Karpas-422 (cell line): ENCODE results near the gene MYADML2. TPM values are rescaled to one million over a fixed set of nuclear protein-coding genes. Genes with fewer than 3 reads are reported as not detected.

ENCODE experiments used
- DNase-seq: peaks from one replicate; pipeline ENCODE4 v3.0.0-alpha.2; 2015
- H2AFZ ChIP-seq: fragments of 200-600 bp; sonication (generic); 2 replicates; pipeline ENCODE4 v1.6.1; 2014; ENCODE audit warnings: antibody characterized with exemption, low read length, mixed read lengths
- H3K27ac ChIP-seq: fragments of 200-600 bp; sonication (generic); 2 replicates; pipeline ENCODE4 v1.5.1; 2014; ENCODE audit warnings: mild to moderate bottlenecking, low read length, moderate library complexity
- H3K27me3 ChIP-seq: fragments of 200-600 bp; sonication (generic); 2 replicates; pipeline ENCODE4 v1.6.1; 2014; ENCODE audit warnings: low read length, mixed read lengths
- H3K36me3 ChIP-seq: fragments of 200-600 bp; sonication (generic); 2 replicates; pipeline ENCODE4 v1.6.1; 2014; ENCODE audit warnings: low read length, mixed read lengths; ENCODE audit not compliant: insufficient read depth
- H3K4me1 ChIP-seq: fragments of 200-600 bp; sonication (generic); 2 replicates; pipeline ENCODE4 v1.6.1; 2014; ENCODE audit warnings: mild to moderate bottlenecking, low read length, mixed read lengths
- H3K4me2 ChIP-seq: fragments of 200-600 bp; sonication (generic); 2 replicates; pipeline ENCODE4 v1.6.1; 2014; ENCODE audit warnings: low read length, low read depth, mild to moderate bottlenecking; ENCODE audit not compliant: poor library complexity, severe bottlenecking
- H3K4me3 ChIP-seq: fragments of 200-600 bp; sonication (generic); 2 replicates; pipeline ENCODE4 v1.5.1; 2014; ENCODE audit warnings: mild to moderate bottlenecking, antibody characterized with exemption, low read length, mixed read lengths
- H3K79me2 ChIP-seq: fragments of 200-600 bp; sonication (generic); 2 replicates; pipeline ENCODE4 v1.6.1; 2014; ENCODE audit warnings: mild to moderate bottlenecking, low read length, mixed read lengths
- H3K9ac ChIP-seq: fragments of 200-600 bp; sonication (generic); 2 replicates; pipeline ENCODE4 v1.6.0; 2014; ENCODE audit warnings: low read length
- H3K9me2 ChIP-seq: fragments of 200-600 bp; sonication (generic), shearing (Covaris generic); replicated peaks from 2 replicates; pipeline ENCODE4 v1.6.0; 2014; ENCODE audit warnings: mild to moderate bottlenecking, low read length, moderate library complexity; ENCODE audit not compliant: insufficient read depth
- H3K9me3 ChIP-seq: fragments of 300-700, 200-600 bp; sonication (generic); 2 replicates; pipeline ENCODE4 v1.6.1; 2014; ENCODE audit warnings: low read length, mixed read lengths
- H4K20me1 ChIP-seq: fragments of 200-600 bp; sonication (generic); 2 replicates; pipeline ENCODE4 v1.6.1; 2014; ENCODE audit warnings: mild to moderate bottlenecking, antibody characterized with exemption, low read length, low read depth; ENCODE audit not compliant: insufficient read depth
- total RNA-seq: library from RNA; depleted of rRNA; stranded (reverse); fragments of >200 nt; shearing (Covaris generic); gene quantifications from 2 replicates; pipeline ENCODE4 v1.2.3, GENCODE V29; 2014; ENCODE audit warnings: low replicate concordance

The MYADML2 gene
- total RNA-seq, 1 experiment from 2014 or later: not detected

DNA sequence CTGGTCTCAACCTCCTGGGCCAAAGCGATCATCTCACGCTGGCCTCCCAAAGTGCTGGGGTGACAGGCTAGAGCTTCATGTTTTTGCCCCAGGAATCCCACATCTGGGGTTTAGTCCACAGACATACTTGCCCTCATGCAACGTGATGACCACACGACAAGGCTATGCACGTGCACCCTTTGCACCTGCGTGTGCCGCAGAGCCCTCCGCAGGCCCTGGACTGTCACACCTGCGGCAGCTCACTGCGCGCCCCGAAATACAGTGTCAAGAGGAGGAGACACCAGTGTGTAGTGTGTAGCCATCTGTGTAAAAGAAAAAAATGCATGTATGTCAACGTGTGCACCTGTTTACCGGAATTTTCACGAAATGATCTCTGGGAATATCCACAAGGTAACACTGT, 3.5 kb upstream of the MYADML2 start:
- DNase-seq: no peak
- Histone ChIP-seq H3K9ac (no peak overlapping the region), H3K9me3 (no peaks in the 10 kb centered on the region), H3K4me1 (no peaks in the 10 kb centered on the region), H2AFZ (no peak overlapping the region), H4K20me1 (no peaks in the 10 kb centered on the region), H3K27me3 (no peaks in the 10 kb centered on the region), H3K4me2 (no peak overlapping the region), H3K4me3 (no peak overlapping the region), H3K9me2 (no peaks in the 10 kb centered on the region), H3K27ac (no peak overlapping the region), H3K36me3 (no peaks in the 10 kb centered on the region), H3K79me2 (no peaks in the 10 kb centered on the region)

DNA sequence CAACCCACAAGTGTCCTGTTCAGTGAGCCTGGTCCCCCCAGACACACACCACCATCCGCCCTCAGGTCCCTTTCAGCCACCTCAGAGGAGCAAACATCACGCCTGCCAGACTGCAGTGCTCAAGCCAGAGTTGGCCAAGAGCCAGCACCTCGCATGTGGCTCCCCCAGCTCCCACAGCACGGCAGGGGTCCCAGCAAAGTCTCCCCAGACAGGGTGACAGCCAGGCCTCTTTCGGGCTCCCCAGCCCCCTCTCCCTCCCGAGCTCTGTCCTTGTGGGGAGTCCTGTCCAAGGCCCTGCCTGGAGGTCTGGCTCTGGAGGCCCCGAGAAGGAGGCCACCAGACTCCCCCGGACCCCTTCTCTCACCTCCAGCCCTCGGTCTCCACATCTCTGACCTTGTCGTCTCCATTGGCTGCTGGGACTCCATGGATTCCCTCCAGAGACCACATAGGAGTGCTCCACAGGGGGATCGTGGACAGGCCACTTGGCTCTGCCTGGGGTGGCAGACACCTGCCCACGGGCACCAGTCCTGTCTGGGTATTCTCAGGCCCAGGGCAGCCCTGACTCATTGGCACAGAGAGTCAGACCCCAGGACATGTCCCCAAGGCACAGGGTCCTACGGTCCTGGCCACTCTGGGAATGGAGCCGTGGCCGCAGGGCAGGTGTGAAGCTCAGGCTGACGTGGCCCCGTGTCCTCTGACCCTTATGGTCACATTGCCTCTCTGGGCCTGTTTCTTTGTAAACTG, 1.8 kb upstream of the MYADML2 start:
- H2AFZ ChIP-seq: no peak overlapping the region
- H3K9me3 ChIP-seq: no peaks in the 10 kb centered on the region
- no peaks in the 10 kb centered on the region for H4K20me1 ChIP-seq
- no peak overlapping the region for H3K4me2 ChIP-seq
- no peaks in the 10 kb centered on the region for H3K79me2 ChIP-seq
- no peak overlapping the region for H3K27ac ChIP-seq
- H3K9me2 ChIP-seq: no peaks in the 10 kb centered on the region
- H3K4me1 ChIP-seq: no peaks in the 10 kb centered on the region
- no peaks in the 10 kb centered on the region for H3K36me3 ChIP-seq
- H3K4me3 ChIP-seq: no peak overlapping the region
- no peak overlapping the region for H3K9ac ChIP-seq
- no peaks in the 10 kb centered on the region for H3K27me3 ChIP-seq
- no peak for DNase-seq

DNA sequence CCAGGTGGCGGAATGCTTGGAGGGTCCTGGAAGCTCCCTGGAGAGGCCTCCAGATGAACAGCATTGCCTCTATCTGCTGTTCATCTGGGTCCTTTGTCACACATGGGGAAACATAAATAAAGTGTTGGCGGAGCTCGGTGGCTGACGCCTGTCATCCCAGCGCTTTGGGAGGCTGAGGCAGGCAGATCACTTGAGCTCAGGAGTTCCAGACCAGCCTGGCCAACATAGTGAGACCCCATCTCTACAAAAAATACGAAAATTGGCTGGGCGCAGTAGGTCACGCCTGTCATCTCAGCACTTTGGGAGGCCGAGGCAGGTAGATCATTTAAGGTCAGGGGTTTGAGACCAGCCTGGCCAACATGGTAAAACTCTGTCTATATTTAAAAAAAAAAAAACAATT, 2.2 kb downstream of the MYADML2 start:
- H2AFZ ChIP-seq: no peak overlapping the region
- no peaks in the 10 kb centered on the region for H3K36me3 ChIP-seq
- H3K4me2 ChIP-seq: no peak overlapping the region
- no peak for DNase-seq
- H3K4me3 ChIP-seq: no peak overlapping the region
- no peaks in the 10 kb centered on the region for H3K27me3 ChIP-seq
- H3K9me3 ChIP-seq: no peaks in the 10 kb centered on the region
- H3K4me1 ChIP-seq: peaks cover 11% of the 10 kb centered on the region
- no peak overlapping the region for H3K9ac ChIP-seq
- H4K20me1 ChIP-seq: no peaks in the 10 kb centered on the region
- H3K27ac ChIP-seq: no peak overlapping the region
- H3K9me2 ChIP-seq: no peaks in the 10 kb centered on the region
- no peaks in the 10 kb centered on the region for H3K79me2 ChIP-seq

DNA sequence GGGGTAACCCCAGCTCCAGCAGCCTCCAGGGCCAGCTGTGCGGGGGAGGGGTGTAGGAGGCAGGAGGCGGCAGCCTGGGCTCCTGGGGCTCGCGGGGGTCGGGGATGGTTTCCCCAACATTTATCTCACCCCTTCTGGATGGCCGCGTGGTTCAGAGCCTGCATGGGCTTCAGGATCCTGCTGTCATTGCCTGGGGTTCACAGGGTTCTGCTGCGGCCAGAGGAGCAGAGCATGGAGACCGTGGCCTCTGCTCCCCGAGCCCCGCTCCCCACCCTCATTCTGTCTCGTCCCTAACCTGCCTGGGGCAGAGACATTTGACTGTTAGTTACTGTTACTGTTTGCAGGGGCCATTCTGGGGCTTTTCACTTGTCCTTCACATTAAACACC, 4.9 kb downstream of the MYADML2 start:
- no peak overlapping the region for H3K4me2 ChIP-seq
- no peaks in the 10 kb centered on the region for H3K27me3 ChIP-seq
- H3K9ac ChIP-seq: no peak overlapping the region
- peaks cover 11% of the 10 kb centered on the region for H3K4me1 ChIP-seq
- H3K79me2 ChIP-seq: no peaks in the 10 kb centered on the region
- H3K36me3 ChIP-seq: no peaks in the 10 kb centered on the region
- no peaks in the 10 kb centered on the region for H3K9me3 ChIP-seq
- H3K9me2 ChIP-seq: no peaks in the 10 kb centered on the region
- no peak overlapping the region for H2AFZ ChIP-seq
- no peak overlapping the region for H3K4me3 ChIP-seq
- no peak for DNase-seq
- H4K20me1 ChIP-seq: no peaks in the 10 kb centered on the region
- no peak overlapping the region for H3K27ac ChIP-seq

DNA sequence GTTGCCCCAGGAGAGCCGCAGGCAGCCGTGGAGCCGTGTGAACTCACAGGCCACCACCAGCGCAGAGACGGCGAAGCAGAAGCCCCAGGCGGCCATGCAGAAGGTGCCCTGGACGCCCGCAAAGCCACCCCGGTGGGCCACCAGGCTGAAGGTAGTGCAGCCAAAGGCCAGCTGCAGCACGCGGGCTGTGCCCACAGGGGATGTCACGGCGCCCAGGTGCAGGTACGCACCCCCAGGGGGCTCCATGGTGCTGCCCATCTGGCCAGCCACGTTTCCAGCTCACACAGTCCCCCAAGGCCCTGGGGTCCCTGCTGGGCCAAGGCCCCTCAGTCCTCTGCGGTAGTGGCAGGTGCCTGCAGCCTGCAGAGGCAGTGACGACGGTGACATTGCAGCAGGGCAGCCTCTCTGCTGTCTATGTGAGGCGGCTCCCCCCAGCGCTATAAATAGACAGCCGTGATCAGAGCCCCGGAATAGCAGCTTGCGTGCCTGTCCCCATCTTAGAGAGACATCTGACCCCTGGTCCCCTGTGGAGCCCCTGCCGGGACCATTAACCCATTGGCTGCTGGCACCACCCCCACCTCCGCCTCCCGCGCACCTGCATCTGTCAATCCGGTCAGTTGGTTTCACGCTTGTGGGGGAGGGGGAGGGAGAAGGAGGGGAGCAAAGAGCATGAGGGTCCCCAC, 5.4 kb downstream of the MYADML2 start:
- Histone ChIP-seq H3K4me2 (no peak overlapping the region), H2AFZ (no peak overlapping the region), H3K9me3 (no peaks in the 10 kb centered on the region), H3K79me2 (no peaks in the 10 kb centered on the region), H3K4me3 (peak overlapping the region; percentile 15; the same call in 1 of the 2 replicates), H3K27me3 (no peaks in the 10 kb centered on the region), H3K9ac (no peak overlapping the region), H4K20me1 (no peaks in the 10 kb centered on the region), H3K36me3 (no peaks in the 10 kb centered on the region), H3K4me1 (peaks cover 11% of the 10 kb centered on the region), H3K27ac (no peak overlapping the region), H3K9me2 (no peaks in the 10 kb centered on the region)
- DNase-seq: peak; percentile 59

DNA sequence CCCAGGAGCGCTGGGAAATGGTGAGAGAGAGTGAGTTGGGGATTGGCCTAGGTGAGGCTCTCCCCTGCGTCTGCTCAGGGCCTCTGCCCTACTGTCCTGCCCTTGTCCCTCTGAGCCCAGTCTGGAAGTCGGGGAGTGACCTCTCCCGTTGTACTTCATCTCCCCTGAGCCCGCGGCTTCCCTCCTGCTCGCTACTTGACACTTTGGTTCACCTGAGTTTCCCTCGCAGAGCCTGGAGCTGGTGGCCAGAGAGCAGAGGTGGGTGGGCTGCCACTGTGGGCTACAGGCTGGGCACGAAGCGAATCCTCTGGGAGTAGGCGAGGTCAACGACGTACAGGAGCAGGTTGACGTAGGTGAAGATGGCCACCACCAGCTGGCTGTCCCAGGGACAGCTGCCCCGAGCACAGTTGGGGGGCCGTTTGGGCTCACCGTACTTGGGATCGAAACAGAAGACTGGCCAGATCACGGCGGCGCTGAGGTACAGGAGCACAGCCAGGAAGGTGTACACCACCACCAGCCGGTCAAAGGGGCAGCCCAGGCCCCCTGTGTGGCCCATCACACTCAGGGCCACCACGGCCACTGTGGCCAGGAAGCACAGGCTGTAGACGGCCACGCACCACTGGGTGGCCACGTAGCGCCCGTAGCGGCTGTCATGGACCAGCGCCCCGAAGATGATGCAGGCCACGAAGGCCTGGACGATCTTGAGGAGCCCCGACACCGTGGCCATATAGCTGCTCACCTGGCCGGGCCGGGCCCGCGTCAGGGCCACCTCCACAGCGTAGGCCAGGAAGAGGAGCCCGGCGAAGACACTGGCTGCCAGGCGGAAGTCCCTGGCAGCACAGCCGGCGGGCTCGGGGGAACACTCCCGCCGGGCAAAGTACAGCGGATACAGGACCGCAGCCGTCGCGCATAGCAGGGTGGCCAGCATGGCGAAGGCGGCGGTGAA, 6.2 kb downstream of the MYADML2 start:
- Histone ChIP-seq H3K4me1 (peaks cover 11% of the 10 kb centered on the region), H3K9ac (no peak overlapping the region), H3K9me3 (no peaks in the 10 kb centered on the region), H3K4me2 (no peak overlapping the region), H3K9me2 (no peaks in the 10 kb centered on the region), H3K36me3 (no peaks in the 10 kb centered on the region), H4K20me1 (no peaks in the 10 kb centered on the region), H3K27ac (no peak overlapping the region), H3K4me3 (no peak overlapping the region), H3K79me2 (no peaks in the 10 kb centered on the region), H3K27me3 (no peaks in the 10 kb centered on the region), H2AFZ (no peak overlapping the region)
- no peak for DNase-seq

DNA sequence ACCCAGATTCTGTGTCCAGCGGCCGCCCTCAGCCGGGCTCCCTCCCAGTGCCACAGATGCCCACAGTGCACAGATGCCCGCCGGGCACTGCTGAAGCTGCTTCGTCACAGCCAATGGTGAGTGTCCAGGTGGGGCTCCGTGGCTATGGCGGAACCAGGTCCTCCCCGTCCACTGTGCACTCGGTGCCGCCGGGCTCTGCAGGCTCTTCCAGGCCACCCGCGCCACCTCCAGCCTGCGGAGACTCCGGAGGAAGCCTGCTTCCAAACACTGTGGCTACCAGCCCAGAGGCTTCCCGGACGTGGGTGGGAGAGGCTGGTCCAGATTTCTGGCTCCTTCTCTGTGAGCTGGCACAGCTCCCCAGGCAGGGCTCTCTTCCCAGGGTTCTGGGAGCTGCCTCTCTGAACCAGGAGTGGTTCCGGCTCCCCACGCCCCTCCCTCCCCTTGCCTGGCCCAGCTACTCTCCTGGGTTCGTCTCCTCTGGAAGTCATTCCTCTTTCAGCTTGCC, 7.1 kb downstream of the MYADML2 start:
- Histone ChIP-seq H2AFZ (no peak overlapping the region), H3K9me3 (no peaks in the 10 kb centered on the region), H3K9ac (no peak overlapping the region), H3K79me2 (no peaks in the 10 kb centered on the region), H4K20me1 (no peaks in the 10 kb centered on the region), H3K4me3 (no peak overlapping the region), H3K27ac (no peak overlapping the region), H3K27me3 (no peaks in the 10 kb centered on the region), H3K4me2 (no peak overlapping the region), H3K4me1 (peaks cover 11% of the 10 kb centered on the region), H3K9me2 (no peaks in the 10 kb centered on the region), H3K36me3 (no peaks in the 10 kb centered on the region)
- DNase-seq: no peak

DNA sequence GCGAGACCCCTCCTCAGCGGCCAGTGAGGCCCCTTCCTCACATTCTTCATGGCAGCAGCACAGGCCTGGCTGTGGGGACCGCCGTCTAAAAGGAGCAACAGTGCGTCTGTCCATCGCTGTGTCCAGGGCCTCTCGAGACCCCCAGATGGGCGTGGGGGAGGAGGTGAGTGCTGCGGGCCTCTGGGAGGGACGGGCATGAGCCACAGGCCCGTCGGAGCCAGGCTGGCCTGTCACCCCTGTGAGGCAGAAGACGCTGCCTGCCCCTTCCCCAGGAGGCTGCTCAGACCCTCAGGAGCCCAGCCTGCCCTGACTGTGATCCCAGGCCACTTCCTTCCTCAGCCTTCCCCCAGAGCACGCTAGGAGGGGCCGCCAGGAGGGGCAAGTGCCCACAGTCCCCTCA, 7.8 kb downstream of the MYADML2 start:
- Histone ChIP-seq H2AFZ (no peak overlapping the region), H3K4me2 (no peak overlapping the region), H3K27me3 (no peaks in the 10 kb centered on the region), H3K9me3 (no peaks in the 10 kb centered on the region), H3K9me2 (no peaks in the 10 kb centered on the region), H3K27ac (no peak overlapping the region), H3K4me1 (peaks cover 11% of the 10 kb centered on the region), H3K36me3 (no peaks in the 10 kb centered on the region), H4K20me1 (no peaks in the 10 kb centered on the region), H3K79me2 (no peaks in the 10 kb centered on the region), H3K4me3 (no peak overlapping the region), H3K9ac (no peak overlapping the region)
- DNase-seq: no peak
